Measurements from ENCODE around the gene FPR2. TPM values are rescaled to one million over a fixed set of nuclear protein-coding genes. Genes with fewer than 3 reads are reported as not detected.
"Not testable (repeated sequence)": the region's sequence is repeated elsewhere in the genome, so short reads cannot be mapped to it uniquely, and the experiment has no call there.

The FPR2 gene
- total RNA-seq, 1 donor from 2014 or later, result 0.36 TPM

DNA sequence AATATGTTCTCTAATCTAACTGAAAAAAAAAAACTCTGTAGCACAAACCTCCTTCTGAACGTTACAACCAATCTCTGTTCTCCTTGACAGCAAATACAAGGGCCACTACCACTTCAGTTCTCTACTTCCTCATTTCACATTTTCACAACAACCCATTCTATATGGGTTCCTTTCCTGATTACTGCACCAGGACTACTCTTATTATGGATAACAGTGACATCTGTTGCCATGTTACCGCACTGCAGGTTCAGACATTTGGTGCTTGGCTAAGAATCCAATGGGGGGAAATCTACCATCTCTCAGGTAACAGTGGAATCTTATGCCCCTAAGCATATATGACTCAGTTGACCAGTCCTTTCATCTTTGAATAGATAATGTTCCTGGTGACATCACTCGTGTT is 22.4 kb downstream of the FPR2 start:
- ATAC-seq, result no peak

DNA sequence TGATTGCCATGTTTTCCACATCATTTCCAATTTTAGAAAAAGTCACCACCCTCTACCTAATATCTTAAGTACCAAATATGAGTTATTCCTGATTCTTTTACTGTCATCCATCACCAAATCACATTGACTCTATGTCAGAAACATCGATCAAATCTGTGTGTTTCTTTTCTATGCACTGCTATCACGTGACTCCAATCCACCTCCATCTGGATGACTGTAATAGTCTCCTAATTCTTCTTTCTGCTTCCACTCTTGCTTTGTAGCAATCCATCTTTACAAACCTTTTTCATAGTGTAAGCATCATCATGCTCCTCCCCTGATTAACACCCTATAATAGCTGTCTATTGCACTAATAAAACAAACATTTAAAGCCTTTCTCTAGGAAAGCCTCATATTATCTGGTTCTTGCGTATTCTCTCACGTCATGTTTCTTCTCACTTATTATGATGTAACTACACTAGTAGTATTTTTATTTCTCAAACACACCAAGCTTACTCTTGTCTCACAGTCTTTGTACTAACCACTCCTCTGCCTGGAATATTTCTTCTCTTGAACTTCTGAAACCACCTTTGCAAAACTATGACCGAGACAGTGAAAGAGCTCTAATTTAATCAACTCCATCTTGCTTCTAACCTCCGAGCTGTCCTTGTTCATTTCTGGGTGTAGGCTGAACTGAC is 23.3 kb downstream of the FPR2 start:
- ATAC-seq, result no peak

DNA sequence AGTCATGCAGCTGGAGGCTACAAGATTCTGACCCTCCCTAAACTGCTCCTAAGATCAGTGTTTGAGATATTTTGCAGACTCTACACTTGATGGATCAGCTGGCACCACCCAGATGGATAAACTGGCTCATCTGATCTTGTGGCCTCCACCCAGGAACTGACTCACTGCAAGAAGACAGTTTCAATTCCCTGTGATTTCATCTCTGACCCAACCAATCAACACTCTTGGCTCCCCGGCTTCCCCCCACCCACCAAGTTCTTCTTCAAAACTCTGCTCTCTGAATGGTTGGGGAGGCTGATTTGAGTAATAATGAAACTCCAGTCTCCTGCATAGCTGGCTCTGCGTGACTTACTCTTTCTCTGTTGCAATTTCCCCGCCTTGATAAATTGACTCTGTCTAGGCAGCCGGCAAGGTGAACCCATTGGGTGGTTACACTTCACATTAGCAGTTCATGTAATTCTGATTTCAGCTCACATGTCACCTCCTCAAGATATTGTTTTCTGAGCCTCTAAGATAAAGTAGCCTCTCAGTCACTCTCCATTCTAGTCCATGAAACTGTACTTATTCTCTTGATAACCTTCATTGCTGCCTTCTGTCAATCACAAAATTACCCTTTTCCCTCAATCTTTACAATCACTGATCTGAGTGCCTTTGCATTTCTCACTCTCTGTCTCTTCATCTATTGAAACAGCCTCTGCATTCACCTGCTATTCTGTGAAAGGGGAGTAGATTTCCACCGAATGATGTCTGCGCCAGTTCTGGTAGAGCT is 24.1 kb downstream of the FPR2 start:
- peak; percentile 66 for ATAC-seq

DNA sequence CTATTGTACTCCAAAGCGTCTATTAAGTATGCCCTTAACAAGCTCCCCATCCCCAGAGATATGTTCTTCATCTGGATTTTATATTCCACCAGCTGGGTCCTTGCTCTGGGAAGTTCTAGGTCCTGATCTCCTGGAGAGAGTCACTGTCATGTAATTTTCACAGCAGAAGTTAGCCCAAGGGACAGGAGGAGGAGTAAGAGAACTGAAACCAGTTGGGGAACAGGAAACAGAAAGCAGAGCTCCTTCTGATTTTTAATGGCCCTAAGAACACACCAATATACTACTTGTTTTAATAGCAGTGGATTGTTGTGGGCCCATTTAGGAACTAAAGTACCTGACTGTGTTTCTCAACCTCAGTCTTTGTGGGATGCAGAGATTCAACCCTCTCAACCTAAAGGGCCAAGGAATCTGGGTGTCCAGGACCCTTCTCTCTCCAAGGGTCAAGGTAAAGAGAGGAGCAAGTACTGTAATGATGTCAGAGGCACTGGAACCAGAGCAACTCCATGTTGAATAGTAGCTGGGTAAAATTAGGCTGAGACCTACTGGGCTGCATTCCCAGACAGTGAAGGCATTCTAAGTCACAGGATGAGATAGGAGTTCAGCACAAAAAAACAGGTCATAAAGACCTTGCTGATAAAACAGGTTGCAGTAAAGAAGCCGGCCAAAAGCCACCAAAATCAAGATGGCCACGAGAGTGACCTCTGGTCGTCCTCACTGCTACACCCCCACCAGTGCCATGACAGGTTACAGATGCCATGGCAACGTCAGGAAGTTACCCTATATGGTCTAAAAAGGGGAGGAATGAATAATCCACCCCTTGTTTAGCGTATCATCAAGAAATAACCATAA is 25.9 kb downstream of the FPR2 start:
- no peak for ATAC-seq

DNA sequence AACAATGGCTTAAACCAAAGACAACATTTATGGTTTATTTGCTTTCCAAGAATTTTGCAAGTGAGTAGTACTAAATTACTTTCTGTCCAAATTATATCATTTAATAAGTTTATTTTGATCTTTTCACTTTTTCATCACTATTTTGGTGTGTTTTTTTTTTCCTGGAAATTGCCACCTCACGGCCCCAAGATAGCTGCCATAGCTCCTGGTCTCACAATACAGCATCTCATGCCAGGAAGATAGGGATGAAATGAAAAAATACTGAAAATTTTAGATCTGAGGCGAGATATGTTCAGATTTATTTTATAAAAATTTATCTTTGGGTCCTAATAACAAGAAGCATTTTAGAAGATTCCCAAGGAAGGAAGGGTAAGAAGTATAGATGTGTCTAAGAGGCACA is 27.0 kb downstream of the FPR2 start:
- ATAC-seq, result no peak

DNA sequence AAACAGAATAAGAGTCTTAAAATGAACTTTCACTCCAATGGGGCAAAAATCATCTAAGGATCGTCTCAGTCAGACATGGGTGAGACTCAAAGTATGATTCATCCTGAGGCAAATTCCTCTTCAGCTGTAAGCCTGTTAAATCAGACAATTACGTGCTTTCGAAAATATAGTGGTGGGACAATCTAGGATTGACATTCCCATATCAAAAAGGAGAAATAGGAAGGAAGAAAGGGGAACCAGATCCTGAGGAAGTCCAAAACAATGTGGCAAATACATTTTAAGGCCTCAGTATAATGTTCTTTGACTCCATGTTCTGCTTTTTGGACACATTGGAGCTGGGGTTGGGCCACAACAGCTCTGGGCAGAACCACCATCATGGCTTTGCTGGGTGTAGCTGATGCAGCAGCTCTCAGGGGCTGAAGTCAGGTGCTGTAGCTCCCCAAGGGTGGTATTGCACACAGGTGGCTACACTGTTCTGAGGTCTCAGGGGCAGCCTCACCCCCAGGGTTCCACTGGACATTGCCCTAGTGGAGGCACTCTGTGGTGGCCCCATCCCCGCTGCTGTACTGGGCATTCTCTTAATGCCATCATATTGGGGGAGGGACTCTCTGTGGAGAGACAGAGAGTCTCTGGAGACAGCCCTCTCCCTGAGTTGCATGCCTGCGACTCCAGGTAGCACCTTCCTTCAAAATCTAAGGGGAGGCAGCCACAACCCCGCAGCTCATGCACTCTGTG is 28.2 kb downstream of the FPR2 start:
- no peak for ATAC-seq

DNA sequence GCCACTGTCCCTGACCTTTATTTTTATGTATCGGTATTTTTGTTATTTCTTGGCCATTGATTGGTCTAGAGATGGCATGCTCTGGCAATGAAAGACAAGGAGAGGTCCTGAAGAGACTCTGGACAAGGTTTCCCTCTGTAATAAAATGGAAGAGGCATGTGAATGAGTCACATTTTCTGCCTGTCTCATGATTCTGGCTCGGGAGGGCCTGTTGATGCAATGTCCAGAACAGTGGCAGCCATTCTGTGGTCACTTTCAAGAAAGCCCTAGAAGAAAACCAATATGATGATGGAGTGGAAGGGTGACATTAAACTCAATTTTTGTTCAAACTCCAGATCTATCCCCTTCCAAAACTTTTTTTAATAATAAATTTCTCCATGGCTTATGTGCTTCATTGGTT is 32.0 kb downstream of the FPR2 start:
- no peak for ATAC-seq

DNA sequence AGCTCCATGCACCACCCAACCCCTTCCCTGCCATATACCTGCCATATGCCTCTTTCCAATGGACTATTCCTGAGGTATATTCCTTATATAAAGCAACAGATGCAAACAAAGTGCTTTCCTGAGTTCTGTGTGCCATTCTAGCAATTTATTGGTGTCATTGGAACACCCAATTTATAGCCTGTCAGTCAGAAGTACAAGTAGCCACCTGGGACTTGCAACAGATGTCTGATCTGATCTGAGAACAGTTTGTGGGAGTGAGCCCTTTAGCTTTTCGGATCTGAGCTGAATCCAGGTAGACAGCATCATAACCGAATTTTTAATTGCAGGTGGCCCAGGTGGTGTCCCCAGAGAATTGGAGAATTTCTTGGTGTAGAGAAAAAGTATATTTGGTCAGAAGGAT is 33.0 kb downstream of the FPR2 start:
- no peak for ATAC-seq

DNA sequence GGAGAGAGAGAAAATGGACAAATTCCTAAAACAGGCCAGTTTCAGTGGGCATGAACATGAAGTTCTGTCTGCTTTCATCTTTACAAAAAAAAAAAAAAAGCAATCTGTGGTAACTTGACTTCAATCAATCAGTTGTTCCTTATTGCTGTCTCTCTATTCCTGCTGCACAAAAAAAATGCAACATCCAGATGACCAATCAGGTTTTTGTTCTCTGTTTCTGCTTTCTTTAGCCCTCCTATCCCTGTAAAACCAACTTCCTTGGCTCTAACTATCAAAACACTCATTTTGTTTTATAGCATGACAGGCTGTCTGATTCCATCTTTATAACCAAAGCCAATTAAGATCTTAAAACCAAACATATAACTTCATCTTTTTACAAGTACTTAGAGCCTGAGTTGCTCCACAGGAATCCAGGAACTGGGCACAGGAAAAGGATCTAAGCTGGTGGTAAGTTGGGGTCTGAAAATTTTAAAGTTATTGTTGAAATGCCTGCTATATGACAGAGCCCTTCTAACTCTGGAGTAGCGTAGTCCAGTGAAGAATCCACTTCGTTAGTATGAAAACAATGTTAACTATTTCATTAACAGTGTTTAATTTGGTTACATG is 34.0 kb downstream of the FPR2 start, which contains the start of gene FPR3:
Gene FPR3, plus strand, starts transcription at position 273 of the 606 bp plus-strand sequence. CDS start 28,592 bp downstream, outside the sequence.
- ATAC-seq, result no peak

DNA sequence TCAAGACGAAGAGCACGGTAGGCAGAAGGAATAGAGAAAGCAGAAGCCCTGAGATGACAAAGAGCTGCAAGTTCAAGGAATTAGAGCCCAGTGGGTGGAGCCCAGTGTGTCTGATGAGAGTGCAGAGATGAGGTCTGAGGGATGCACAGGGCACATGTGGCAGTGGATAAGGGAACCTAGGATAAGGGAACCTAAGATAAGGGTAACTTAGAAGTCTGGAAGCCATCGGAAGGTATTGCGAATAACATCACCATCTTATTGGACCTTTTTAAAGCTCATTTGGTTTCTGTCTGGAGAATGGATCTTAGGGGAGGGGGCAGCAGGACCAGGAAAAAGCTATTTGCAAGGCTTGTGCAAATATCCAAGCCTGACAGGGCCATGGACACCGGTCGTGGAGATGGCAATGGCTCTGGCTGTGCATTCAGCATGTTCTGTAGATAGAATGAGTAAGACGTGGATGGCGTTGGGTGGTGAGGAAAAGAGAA is 35.3 kb downstream of the FPR2 start:
- no peak for ATAC-seq

DNA sequence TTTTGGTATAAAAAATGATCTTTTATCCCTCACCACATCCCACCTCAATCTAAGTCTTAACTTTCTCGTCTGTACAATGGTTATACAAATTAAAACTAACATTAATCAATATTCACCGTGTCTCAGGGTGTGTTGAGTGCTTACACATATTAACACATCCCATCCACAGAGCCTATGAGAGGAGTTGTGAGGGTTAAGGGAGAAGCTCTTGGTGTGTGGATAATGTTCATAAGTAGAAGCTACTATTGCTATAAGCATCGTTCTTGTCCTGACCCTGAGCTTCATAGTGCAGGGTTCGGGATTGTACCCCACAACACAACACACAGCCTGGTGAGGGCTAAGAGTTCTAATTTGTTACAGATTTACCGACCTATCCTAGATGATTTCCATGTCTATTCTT is 36.5 kb downstream of the FPR2 start:
- ATAC-seq, result no peak

DNA sequence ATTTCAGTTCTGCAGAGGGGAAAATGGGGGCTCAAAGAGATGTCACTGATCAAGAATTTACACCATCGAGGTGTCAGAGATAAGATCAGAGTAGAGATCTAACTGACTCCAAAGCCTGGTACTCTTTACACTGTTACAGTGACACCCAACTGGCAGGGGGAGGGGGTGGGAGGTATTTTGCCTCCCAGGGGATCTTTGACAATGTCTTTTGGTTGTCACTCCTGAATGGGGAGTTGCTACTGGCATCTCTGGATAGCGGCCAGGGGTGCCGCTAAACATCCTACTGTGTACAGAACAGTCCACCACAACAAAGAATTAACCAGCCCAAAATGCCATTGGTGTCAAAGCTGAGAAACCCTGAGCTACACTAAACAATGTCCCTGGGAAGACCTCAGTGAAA is 37.1 kb downstream of the FPR2 start:
- ATAC-seq, result no peak

DNA sequence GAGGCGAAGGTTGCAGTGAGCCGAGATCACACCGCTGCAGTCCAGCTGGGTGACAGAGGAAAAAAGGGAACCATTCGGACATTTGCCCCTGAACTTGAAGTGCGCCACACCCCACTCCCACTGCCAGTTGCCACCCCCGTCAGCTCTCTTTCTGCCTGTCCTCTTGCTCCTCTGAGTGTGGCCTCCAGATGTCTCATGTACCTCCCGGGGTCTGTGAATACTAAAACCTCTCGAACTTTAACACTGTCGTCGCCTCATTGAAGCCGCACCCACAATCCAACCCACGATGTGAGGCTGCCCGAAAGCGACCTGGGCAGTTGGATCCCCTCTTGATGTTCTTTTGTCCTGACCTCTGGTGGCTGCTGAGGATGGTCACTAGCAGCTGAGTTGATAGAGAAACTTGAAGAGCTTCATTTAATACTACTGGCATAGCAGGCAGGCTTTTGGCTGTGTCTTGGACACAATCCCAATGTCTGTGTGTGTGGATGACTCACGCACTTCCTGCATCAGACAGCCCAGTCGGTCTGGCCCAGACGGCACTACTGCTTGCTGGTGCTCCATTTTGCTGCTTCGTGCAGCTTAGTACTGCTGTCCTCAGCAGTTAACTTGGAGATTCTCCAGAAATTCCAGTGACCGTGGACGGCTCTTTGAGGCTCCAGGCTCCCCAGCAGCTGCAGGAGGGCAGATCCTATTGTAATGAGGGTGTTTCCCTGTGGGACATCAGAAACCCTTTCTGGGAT is 38.2 kb downstream of the FPR2 start:
- peak; percentile 96 for ATAC-seq

DNA sequence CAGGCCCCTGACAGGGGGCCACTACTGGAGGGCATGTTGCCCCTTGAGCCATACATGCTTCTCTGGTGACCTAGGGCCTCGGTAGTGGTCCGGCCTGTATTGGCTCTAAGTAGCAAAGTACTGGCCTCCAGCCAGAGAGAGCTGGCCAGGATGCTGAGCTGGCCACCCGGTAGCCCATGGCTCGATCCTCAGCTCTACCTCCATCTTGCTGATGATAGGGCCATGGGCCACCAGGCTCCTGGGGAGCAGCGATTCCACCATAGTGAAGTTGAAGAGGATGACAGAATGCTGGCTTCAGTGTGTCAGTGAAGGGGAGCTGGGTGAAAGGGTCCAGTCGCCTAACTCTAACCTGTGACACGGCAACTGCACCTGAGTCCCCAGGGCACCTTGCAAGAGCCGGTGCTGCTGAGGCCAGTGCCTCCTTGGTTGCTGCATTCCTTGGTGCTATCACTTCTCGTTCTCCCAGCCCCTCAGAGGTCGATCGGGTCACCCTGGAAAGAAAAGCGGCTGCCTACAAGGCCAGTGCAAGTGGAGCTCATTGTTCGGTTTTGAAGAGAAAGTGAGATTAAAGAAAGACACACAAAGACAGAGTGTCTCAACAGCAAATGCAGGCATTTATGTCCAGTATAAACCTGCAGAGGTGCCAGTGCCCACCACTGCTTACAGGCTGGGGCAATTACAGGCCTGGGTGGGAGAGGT is 38.9 kb downstream of the FPR2 start:
- peak; percentile 37 for ATAC-seq

DNA sequence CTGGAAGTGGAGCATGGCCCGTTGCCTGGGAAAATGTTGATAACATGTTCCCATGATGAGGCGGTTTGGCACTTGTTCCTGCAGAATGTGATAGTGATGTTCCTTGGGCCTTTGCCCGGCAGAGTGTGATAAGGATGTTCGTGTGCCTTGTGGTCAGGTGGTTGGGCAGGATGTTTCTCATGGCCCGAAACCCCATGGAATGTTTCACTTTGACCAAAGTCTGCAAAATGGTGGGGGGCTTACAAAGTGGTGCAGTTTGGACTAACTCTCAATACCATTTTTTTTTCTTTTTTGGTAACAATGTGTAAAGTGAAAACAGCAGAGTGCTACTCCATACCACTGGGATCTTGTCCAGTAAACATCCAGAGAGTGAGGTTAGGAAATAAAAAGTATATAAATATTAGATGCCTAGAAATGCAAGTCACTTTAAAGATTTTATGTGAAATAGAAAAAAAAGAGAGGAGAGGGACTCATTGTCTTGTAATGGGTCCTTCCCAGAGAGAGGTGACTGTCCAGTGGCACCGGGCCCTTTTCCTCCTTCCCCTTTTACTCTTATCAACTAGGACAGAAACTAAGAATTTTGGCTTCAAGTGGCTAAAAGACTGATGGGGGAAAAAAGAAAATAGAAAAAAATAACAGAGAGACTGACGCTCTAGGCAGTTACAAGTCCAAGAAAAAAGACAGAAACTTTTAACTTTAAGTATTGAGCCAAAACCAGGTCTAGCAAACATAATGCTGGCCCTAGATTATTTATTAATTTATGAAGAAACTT is 39.7 kb downstream of the FPR2 start:
- ATAC-seq, result no peak

DNA sequence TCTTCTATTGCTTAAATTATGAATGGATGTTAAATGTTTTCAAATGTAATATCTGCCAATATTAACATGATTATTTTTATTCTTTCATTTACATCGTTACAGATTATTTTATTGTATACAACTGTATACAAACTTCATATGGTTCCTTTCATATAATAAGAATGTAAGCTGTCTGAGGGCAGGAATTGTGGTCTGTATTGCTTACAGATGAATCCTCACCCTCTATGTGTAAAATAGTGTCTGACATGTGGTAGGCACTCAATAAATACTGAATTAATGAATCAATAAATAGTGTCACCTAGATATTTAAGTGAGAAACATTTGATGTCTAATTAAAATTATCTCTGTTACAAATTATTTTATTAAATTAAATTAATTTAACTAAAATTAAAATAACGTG is 41.8 kb downstream of the FPR2 start:
- no peak for ATAC-seq

DNA sequence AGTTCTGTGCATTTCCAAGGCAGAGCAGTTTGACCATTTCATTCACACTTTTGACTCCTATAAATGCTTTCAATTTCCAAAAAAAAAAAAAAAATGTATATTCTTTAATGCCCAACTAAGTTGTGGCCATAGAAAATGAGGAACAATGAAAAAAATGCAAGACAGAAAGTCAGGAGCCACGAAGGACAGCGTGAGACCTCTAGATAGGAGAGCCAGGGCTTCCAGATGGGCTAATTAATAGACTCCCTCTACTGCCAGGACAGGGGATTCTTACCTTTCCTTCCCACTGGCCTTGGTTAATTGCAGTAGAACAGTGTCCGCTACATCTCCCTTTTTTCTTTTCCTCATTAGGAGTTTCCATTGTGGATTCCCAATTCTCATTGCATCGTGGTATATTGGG is 42.5 kb downstream of the FPR2 start:
- no peak for ATAC-seq

DNA sequence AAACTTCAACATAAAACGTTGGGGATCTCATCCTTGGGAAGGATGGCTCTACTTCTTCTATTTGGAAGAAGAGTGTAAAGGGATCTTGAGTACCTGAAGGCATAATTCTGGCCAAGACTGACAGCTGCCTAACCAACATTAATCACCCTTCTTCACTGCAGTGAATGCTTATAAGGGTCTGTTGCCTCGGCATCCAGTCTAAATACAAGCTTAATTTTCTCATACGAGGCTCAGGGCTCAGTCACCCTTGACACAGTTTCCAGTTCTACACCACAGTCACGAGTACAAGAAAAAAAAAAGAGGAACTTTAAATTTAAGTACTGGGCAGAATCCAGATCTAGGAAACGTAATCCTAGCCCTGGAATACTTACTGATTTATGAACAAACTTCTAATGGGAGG is 43.0 kb downstream of the FPR2 start:
- no peak for ATAC-seq

DNA sequence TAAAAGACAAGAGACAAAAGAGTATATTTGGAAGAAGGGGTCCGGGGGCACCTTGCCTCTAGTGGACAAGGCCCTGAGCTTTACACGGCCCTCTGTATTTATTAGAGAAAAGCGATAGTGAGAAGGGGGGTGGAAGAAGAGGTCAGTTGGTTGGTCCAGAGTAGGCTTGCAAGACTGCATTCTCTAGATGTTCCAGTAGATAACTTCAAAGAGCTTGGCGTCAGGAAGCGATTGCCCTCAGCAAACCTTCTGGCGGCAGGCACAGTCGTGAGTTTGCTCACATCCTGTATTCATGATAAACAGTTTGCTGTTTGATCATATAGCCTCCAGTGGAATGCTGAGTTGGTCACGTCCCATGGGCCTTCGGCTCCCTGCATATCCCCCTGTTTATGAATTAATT is 43.8 kb downstream of the FPR2 start:
- ATAC-seq, result not testable (repeated sequence)

DNA sequence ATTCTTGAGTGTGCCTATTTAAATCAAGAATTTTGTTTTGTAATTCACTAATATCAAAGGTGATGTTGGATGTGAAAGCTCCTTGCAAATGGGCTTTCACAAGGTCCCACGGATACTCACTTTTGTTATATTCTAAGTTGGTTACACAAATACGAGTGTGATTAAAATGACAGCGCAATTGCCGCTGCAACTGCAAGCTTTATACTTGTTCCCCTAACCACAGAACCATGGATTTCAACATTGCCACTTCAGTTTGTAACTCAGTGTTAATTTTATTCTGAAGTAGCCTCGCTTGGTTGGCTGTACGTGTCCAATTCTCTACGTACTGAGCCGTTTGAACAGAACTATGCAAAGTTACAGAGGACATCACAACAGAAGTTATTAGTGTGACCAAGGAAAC is 44.4 kb downstream of the FPR2 start:
- ATAC-seq, result not testable (repeated sequence)

Measured in esophagus mucosa (tissue), 1 donor.